Measurements from ENCODE around the gene CERS4.

GRCh38 chr19:8216357-8216756, 7.2 kb downstream of the CERS4 start:
- no peak for TF ChIP-seq TEAD4 (IDR thresholded peaks at IDR 0.05)
- no peak for TF ChIP-seq EP300 (IDR thresholded peaks at IDR 0.05; ENCODE audit: borderline replicate concordance)
- TF ChIP-seq YY1 (IDR thresholded peaks at IDR 0.05; ENCODE audit: low read depth), result no peak
- no peak for TF ChIP-seq MAX (IDR thresholded peaks at IDR 0.05)
- no peak for TF ChIP-seq RAD21 (IDR thresholded peaks at IDR 0.05; ENCODE audit: low read depth)
- TF ChIP-seq TAF1 (IDR thresholded peaks at IDR 0.05; ENCODE audit: low read depth), result no peak
- no peak for TF ChIP-seq REST (IDR thresholded peaks at IDR 0.05; ENCODE audit: low read depth)
- TF ChIP-seq CEBPB (IDR thresholded peaks at IDR 0.05), result no peak
- no peak for TF ChIP-seq CREB1 (IDR thresholded peaks at IDR 0.05; ENCODE audit: low read depth)
- no peak for TF ChIP-seq TCF12 (IDR thresholded peaks at IDR 0.05; ENCODE audit: low read depth)
- TF ChIP-seq EGR1 (IDR thresholded peaks at IDR 0.05), result no peak

Measured in Ishikawa (cell line).